Measurements from ENCODE around the gene PPY.

GRCh38 chr17:43945074-43945829 is 3.0 kb upstream of the PPY start:
- TF ChIP-seq POLR2A (IDR thresholded peaks at IDR 0.05) (no peak), CTCF (IDR thresholded peaks at IDR 0.05 in 8 of 11, conservative IDR thresholded peaks at IDR 0.05 in 3 of 11) (no peak), POLR2AphosphoS5 (IDR thresholded peaks at IDR 0.05) (no peak)
